K562 (cell line): ENCODE measurements around the gene SLC6A8. TPM values are rescaled to one million over a fixed set of nuclear protein-coding genes. Genes with fewer than 3 reads are reported as not detected.

Experiments
- MGA ChIP-seq: fragments of 450-650 bp; IDR thresholded peaks from 2 replicates; pipeline ENCODE4 v1.6.1; 2016; ENCODE audit warnings: mild to moderate bottlenecking, moderate library complexity
- NFRKB ChIP-seq: fragments of 450-650 bp; IDR thresholded peaks from 2 replicates; pipeline ENCODE4 v1.6.1; 2016; ENCODE audit warnings: low read depth
- POLR2AphosphoS5 ChIP-seq: IDR thresholded peaks from 2 replicates; pipeline ENCODE4 v1.6.1; 2011; ENCODE audit warnings: mild to moderate bottlenecking, low read depth, low read length, moderate library complexity; ENCODE audit not compliant: control insufficient read depth, insufficient read depth
- ZNF23 ChIP-seq: fragments of 250-450 bp; sonication (Bioruptor Pico); IDR thresholded peaks from 2 replicates; pipeline ENCODE4 v1.4.0; 2020; ENCODE audit warnings: mild to moderate bottlenecking
- ZNF561 ChIP-seq: fragments of 450-650 bp; formaldehyde crosslinking; conservative IDR thresholded peaks from 2 replicates; pipeline ENCODE4 v1.4.0; 2020; ENCODE audit warnings: mild to moderate bottlenecking, moderate library complexity
- polyA plus RNA-seq, 8 experiments: library from polyadenylated mRNA; depleted of rRNA in 4 of 8; stranded (reverse) in 5 of 8; unstranded in 3 of 8; fragments of >200 nt; fragmentation: Nextera tagmentation in 2 of 8; fragmentation: Illumina TruSeq in 1 of 8; extraction: Ambion mirVana in 2 of 8; extraction: Trizol in 1 of 8; gene quantifications; 2 replicates each; pipeline versions ENCODE4 v1.2.1 to v1.2.3, GENCODE V29; 2011 to 2014; ENCODE audit warnings: inconsistent platforms in 1 of 8, missing spikeins in 1 of 8
- total RNA-seq, 7 experiments: library from RNA; depleted of rRNA in 6 of 7; stranded (reverse); fragments of >200 nt in 6 of 7; fragmentation: Illumina TruSeq in 2 of 7; extraction: Trizol in 2 of 7; gene quantifications; 2 replicates each; pipeline versions ENCODE4 v1.2.1 to v1.2.3, GENCODE V29; 2011 to 2021; ENCODE audit warnings: low replicate concordance in 1 of 7
- TF ChIP-seq, protein P1 (sequence below): IDR thresholded peaks from 3 replicates; pipeline ENCODE4 v1.6.1; 2011; ENCODE audit warnings: borderline replicate concordance, mild to moderate bottlenecking; ENCODE audit not compliant: insufficient read length, insufficient read depth
- TF ChIP-seq, protein P2 (sequence below), 3 experiments: fragments of 200-800 bp in 1 of 3; sonication (Bioruptor generic) in 1 of 3; sonication (generic) in 1 of 3; formaldehyde crosslinking in 1 of 3; IDR thresholded peaks; 2 replicates each; pipeline versions ENCODE4 v1.6.1 to v1.8.0; 2016 to 2022; ENCODE audit warnings: mild to moderate bottlenecking in 2 of 3, missing compliant biosample characterization in 2 of 3, missing genetic modification characterization in 2 of 3, missing genetic modification reagents in 1 of 3

The SLC6A8 gene
- total and polyA plus RNA-seq, 9 of the 15 experiments (the other 6 are each of a cell fraction or from before 2014, with no cell fraction given): 0.68 to 144 (median 34.3) TPM

DNA sequence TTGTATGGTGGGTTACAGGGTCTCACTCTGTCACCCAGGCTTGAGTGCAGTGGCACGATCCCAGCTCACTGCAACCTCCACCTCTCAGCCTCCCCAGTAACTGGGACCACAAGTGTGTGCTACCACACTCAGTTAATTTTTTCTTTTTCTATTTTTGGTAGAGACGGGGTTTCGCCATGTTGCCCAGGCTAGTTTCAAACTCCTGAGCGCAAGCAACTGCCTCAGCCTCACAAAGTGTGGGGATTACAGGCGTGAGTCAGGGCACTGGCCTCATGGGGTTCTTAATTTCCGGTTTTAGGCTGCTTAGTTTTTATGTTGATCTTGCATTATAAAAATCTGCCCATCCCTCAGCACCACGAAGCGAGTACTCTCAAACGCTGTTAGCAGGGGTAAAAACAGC, 29.7 kb downstream of the SLC6A8 start (continued):
- TF ChIP-seq MGA: no peak
- TF ChIP-seq NFRKB: no peak
- no peak for TF ChIP-seq ZNF23 (CRISPR knock-in tag)
- TF ChIP-seq ZNF561 (CRISPR knock-in tag): no peak
- TF ChIP-seq, protein P1, sequence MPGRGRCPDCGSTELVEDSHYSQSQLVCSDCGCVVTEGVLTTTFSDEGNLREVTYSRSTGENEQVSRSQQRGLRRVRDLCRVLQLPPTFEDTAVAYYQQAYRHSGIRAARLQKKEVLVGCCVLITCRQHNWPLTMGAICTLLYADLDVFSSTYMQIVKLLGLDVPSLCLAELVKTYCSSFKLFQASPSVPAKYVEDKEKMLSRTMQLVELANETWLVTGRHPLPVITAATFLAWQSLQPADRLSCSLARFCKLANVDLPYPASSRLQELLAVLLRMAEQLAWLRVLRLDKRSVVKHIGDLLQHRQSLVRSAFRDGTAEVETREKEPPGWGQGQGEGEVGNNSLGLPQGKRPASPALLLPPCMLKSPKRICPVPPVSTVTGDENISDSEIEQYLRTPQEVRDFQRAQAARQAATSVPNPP: no peak
- TF ChIP-seq, protein P2, sequence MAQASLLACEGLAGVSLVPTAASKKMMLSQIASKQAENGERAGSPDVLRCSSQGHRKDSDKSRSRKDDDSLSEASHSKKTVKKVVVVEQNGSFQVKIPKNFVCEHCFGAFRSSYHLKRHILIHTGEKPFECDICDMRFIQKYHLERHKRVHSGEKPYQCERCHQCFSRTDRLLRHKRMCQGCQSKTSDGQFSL (CRISPR knock-in tag; IDR thresholded peaks at IDR 0.05): no peak
- TF ChIP-seq, protein P2 (tag; IDR thresholded peaks at IDR 0.05): no peak
- no peak for TF ChIP-seq POLR2AphosphoS5
